Mammary epithelial cell (primary cell): ENCODE data around the gene SULT1A4.
"Not testable (repeated sequence)": the region's sequence is repeated elsewhere in the genome, so short reads cannot be mapped to it uniquely, and the experiment has no call there.

Experiments used
- CTCF ChIP-seq, 2 donors: IDR thresholded peaks in 1 of 2; conservative IDR thresholded peaks in 1 of 2; 2 replicates each; pipeline ENCODE4 v1.5.1; 2011 to 2012; ENCODE audit warnings: inconsistent platforms in 2 of 2, low read length in 2 of 2, mild to moderate bottlenecking in 2 of 2, control low read depth in 1 of 2, low read depth in 1 of 2; ENCODE audit not compliant: insufficient read depth in 1 of 2; ENCODE audit errors: extremely low read depth in 1 of 2
- EZH2 ChIP-seq: IDR thresholded peaks from 2 replicates; pipeline ENCODE4 v1.6.1; 2012; ENCODE audit warnings: low read length, inconsistent platforms, borderline replicate concordance

GRCh38 chr16:29457660-29458059, 2.1 kb upstream of the SULT1A4 start:
- not testable (repeated sequence) for TF ChIP-seq EZH2; CTCF (conservative IDR thresholded peaks at IDR 0.05 in 1 of 2, IDR thresholded peaks at IDR 0.05 in 1 of 2; ENCODE audit: extremely low read depth in 1 of 2, insufficient read depth in 1 of 2, low read depth in 1 of 2, low read length in 2 of 2)
